HuH-7.5 (cell line): ENCODE results near the gene EIPR1.

ENCODE experiments used
- DNase-seq: peaks from one replicate; pipeline ENCODE4 v3.0.0; 2011; ENCODE audit warnings: low spot score

Gene EIPR1

DNA sequence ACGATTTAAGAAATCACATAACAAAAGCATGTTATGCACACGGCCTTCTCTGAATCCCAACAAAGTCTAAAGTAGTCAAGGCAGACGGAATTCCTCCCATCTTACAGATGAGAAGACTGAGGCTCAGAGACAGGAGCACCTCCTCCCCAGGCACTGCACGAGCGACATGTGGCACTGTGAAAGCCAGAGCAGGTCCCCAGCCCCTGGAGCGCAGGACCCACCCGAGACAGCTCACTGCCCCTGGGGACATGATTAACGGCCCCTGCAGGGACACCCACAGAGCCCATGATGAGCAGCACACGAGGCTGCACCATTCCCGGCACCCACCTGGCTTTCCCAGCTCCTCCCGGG lies 53.6 kb downstream of the EIPR1 start:
- no peak for DNase-seq

DNA sequence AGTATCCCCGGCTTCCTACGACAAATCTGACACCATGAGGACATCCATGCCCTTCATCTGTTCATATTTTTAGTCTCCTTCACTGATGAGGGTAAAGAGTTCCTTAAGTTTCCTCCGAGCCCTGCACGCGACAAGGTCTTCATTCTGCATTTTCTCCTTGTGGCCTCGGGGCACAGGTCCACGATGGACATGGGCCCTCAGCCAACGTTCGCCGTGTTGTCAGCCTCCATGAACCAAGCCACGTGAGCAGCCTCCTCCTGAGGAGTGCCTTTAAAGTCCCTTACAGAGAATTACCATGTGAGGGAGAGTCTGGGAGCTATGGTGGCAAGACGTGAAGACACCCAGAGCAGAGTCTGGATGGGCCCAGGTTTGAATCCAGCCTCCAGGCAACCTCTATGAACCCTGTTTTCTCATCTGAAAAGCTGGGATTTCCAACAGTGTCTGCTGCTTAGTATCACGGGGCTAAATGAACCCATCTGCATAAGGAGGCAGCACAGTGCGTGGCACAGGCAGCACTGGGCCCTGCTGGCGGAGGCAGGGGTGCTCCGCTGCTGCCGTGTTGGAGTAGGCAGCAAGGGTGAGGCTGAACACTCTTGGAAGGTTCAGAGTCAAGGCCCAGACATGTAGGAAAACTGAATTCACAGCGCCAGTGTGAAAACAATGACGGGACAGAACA lies 54.1 kb downstream of the EIPR1 start:
- no peak for DNase-seq

DNA sequence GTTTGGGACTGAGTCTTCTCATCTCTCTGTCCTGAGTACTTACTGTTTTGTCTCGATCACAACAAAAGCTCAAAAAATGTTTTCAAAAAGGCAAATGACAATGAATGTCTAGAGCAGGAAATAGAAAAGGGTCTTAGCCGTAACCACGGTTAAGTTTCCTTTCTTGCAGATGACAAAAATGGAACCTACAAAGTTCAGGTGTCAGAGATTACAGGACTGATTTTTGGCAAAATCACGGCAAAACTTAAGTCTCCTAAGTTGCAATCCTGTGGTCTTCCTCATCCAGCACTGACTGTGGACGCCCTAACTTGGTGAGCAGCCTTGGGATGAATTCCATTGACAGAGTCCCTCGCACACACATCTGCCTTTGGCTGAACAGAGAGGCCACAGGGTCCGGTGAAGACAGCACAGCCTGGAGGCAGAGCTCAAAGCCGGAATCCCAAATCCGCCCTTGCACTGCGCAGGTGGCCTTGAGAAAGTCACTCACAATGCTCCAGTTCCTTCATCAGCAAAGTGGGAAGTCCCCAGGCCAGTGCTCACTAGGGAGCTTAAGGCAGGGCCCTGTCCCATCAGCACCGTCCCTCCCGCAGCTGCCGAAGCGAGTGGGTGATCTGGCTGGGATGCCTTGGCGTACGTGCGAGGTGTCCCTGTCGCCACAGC lies 55.2 kb downstream of the EIPR1 start:
- DNase-seq = no peak

DNA sequence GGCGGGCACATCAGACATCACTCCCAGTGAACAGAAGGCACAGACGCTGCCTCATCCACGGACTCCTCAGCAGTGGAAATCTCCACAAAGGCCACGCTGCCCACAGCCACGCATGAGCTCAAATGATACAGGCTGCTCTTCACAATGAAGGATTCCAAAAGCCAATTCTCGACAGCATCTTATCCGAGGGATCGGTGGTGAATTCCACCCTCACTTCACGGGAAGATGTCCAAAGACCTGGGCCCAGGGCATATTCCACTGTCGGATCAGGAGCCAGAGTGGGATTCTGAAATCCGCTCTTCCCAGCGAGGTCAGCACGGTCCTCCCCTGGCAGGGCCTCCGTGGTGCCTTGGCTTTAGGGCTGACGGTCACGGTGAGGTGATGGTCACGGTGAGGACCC lies 55.8 kb downstream of the EIPR1 start:
- DNase-seq = no peak

DNA sequence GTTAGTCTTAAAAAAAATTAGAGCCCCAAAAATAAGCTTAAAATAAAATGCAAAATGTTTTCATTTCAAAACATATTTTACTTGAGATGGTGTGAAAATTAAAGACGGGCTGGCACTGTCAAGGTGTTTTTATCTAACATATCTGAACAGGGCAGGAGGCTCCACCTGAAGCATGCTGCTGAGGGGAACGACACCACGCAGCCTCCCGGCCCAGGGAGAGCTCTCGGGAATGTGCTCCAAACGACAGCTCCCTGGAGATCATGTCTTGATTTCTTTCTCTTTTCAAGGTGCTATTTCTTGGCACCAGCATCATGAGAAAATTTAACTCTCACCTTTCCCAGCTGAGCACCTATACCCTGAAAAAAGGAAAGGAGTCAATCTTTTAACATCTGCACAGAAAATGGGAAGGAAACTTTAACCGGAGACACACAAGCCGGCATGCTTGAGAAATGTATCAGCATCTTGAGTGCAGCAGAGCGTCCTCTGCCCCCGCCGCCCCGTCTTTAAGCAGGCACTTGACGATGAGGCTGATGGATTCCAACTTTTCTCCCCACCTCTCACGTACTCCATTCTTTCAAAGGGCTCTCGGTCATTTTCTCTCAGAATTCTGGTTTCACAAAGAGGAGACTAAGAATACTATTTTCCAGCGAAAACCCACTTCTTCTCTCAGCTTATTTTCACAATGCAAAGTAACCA lies 56.6 kb downstream of the EIPR1 start:
- no peak for DNase-seq

GRCh38 chr2:3319745-3320566 lies 57.7 kb downstream of the EIPR1 start:
- no peak for DNase-seq

DNA sequence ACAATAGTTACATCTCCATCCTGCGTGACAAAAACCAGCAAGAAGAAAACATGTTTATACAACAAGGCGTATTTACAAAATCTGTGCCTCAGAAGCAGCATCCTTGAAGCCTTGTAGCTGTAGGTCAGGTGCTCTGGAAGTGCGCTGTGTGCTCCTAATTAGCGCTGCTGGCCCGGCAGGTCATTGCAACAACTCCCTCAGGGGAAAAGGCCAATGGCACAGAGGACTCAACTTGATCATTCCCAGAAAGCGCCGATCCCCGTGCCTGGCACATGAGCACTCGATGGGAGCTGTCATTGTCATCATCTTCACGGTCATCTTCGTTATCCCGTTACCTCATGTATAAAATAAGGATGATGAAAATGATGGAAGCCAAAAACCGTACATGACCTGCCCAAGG lies 58.5 kb downstream of the EIPR1 start:
- no peak for DNase-seq

- DNase-seq = no peak
Observed at GRCh38 chr2:3317871-3318590, 59.6 kb downstream of the EIPR1 start.

DNA sequence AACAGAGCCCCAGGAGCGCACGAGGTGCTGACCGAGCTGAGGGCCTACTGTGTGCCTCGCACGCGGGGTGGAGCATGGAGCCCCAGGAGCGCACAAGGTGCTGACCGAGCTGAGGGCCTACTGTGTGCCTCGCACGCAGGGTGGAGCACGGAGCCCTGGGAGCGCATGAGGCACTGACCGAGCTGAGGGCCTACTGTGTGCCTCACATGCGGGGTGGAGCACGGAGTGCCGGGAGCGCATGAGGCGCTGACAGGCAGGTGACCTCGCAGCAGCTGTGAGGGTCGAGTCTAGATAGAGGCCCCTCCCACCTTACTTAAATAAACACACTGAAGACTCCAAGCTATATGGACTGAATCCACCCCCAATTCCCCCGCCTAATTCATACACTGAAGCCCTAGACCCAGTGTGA lies 60.3 kb downstream of the EIPR1 start:
- no peak for DNase-seq

DNA sequence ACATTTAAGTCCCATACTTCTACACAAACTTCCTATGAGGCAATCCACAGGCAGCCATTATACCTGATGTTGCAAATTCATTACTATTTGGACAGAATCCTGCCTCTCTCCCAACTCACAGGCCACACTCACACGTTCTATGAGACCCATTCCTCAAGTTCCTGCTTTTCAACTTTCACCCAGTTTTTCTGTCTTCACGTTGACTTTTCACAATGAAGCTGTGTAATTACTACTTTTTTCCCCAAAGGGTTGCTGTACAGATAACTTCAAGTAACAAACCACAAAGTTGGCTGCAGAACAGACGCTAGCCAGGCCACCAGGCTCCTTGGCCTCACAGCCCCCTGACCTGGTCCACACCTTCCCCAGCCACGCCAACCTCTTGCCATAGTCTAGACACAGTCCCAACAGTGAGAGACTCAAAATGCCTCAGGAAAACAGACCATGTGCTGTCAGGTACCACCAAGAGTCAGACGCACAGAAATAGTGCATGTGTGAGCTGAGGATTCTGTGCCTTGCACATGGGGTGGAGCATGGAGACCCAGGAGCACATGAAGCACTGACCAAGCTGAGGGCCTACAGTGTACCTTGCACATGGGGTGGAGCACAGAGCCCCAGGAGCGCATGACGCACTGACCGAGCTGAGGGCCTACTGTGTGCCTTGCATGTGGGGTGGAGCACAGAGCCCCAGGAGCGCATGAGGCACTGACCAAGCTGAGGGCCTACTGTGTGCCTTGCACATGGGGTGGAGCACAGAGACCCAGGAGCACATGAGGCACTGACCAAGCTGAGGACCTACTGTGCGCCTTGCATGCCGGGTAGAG lies 61.0 kb downstream of the EIPR1 start:
- no peak for DNase-seq

DNA sequence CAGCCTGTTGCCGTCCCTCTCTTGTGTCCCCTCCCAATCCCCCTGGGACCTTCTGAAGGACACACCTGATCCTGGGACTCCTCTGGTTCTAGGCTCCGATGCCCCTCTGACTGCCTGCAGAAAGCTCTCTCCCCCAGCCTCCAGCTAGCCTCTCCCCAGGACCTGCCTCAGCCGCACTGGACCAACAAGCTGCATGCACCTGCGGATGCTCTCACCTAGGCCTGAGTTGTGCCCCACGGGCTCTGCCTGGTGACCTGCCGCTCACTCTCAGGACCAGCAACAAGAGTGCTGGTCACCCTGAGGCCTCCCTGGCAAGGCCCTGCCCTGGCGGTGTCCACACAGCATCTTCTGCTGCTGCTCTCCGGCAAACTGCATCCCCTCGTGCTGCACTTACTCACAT lies 63.0 kb downstream of the EIPR1 start:
- no peak for DNase-seq

DNA sequence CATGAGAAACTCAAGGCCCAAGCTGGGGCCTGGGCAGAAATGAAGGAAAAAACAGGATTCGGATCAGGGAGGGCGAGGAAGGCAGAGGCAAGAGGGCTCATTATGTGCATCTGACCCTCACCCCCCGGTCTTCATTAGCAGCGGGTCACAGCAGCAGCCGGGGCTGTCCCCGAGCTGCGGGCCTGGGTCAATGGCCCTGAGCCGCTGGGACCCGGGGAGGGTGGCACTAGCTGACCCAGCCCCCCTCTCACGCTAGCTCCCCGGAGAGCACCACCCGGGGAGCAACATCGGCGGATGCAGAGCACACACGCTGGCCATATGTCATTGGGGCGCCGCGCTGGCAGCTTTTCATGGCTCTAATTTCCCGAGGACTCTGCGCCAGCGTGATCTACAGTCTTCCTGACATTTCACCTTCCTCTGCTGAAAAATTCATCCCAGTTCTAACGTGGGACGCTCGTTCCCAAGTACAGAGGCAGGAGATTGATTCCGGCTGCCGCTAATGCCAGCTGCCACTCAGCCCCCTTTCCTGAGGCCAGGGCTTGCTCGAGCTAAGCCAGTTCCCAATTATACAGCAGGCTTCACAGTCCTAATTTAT lies 63.7 kb downstream of the EIPR1 start:
- DNase-seq = no peak

DNA sequence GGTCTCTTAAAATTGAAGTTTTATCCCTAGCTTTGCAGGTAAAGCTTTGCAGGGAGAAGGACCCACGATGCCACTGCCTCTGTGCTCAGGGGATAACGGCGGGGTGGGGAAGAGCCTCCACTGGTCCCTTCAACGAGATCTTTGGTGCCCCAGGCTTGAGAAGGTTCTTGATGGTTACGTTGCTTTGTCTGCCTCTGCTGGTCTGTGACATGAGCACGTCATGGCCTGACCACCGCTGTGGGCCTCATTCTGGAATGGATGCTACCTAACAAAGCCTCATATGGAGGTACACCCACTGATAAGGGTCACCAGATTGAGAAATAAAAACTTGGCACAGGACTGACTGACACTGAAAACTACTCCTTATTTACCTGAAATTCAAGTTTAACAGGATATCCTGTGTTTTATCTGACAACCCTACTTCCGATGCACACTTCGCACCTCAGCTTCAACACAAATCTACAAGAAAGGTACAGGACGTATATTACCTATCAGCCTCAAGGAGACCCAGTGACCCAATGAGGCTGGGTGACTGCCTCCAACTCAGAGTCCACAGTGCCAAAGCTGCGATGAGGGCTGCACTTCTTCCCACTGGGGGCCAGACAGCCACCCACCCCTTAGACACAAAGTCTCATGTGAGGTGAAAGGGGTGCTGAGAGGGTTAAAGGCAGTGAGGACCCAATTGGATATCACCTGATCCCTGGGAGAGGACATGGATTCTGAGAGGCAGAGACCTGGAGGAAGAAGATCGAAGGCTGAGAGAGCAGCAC lies 64.9 kb downstream of the EIPR1 start:
- DNase-seq = no peak

- DNase-seq = no peak
Observed at GRCh38 chr2:3311601-3312000, 66.0 kb downstream of the EIPR1 start.

- DNase-seq = no peak
Observed at GRCh38 chr2:3309496-3310355, 67.9 kb downstream of the EIPR1 start.

DNA sequence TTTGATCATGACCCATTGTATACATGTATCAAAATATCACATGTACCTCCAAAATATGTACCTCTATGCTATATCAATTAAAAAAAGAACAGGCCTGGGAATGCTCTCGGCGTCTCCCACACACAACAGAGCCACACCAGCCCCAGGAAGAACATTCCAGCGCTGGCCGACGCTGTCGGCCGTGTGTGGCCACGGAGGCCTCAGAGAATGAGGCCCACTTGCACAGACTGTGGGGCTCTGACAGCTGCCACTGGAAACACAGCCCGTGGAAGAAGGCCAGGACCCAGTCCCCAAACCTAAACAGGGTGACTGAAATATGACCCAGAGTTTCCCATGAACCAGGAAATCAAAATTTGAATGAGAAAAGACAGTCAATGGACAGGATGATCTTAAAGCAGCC lies 69.7 kb downstream of the EIPR1 start:
- no peak for DNase-seq

DNA sequence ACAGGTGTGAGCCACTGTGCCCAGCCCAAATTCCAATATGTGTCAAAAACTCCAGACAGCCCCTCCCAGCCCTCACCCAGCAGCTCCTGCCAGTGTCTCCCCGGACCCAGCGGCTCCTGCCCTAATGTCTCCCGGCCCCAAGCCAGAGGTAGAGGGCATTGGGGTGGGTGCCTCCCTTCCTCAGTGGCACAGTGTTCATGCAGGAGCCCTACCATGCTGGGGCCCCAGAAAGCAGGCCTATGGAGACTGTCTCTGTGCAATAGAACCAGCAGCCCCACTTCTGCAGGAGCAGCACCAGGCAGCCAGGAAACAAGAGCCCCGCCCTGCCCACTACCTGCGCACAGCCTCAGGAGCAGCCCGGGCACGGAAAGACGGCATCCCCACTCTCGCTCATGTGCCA lies 70.4 kb downstream of the EIPR1 start:
- no peak for DNase-seq

DNA sequence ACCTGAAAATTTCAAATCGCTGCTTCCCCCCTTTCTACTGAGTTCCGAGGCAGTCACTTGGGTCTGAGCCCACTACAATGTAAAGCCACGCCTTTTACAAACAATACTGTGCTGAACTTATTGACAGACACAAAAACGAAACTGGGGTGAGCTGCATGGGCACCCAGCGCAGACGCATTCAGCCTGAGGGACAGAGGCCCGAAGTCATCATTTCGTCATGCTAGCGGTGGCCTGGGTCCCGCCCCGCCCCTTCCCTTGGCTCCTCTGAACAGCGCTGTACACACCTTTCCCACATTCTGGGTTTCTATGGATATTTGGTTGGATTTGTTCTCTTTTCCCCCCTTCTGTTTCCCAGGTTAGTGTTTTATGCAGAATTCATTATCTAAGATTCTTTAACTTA lies 71.7 kb downstream of the EIPR1 start:
- DNase-seq = no peak

DNA sequence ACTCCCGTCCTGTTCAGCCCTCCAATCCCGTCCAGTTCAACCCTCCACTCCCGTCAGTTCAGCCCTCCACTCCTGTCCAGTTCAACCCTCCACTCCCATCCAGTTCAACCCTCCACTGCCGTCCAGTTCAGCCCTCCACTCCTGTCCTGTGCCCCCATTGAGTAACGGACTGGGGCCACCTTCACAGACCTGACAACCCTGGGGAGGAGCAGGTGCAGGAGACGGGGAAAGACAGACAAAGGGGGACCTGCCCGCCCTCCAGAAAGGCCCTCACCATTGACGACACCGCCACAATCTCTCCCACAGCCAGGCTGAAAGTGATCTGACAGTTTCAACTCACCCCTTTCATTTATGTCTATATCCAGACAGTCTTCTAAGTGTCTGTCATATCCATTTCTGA lies 72.2 kb downstream of the EIPR1 start:
- no peak for DNase-seq
